Psoas muscle (tissue), 8 donors: ENCODE results near the gene TENM4. TPM values are rescaled to one million over a fixed set of nuclear protein-coding genes. Genes with fewer than 3 reads are reported as not detected.

Experiments
- ATAC-seq, 4 donors: fragments of 200-7000 bp; cut with Tn5 transposase; one replicate each; pipeline ENCODE4 v1.9.1; 2020; ENCODE audit warnings: moderate library complexity in 3 of 4, mild to moderate bottlenecking in 2 of 4
- DNase-seq, 2 donors: peaks; one replicate each; pipeline ENCODE4 v3.0.0-alpha.2; 2020
- H3K27ac ChIP-seq: fragments of 200-600 bp; one replicate; pipeline ENCODE4 v1.8.0; 2022
- H3K27me3 ChIP-seq, 3 donors: fragments of 200-600 bp in 1 of 3; one replicate each; pipeline versions ENCODE4 v1.6.1 to v1.8.0; 2013 to 2022; ENCODE audit warnings: low read length in 2 of 3, mild to moderate bottlenecking in 2 of 3, moderate library complexity in 1 of 3; ENCODE audit not compliant: insufficient read depth in 3 of 3
- H3K36me3 ChIP-seq, 2 donors: fragments of 200-600 bp in 1 of 2; one replicate each; pipeline versions ENCODE4 v1.6.1 to v1.8.0; 2013 to 2022; ENCODE audit warnings: low read depth in 1 of 2, mild to moderate bottlenecking in 1 of 2, moderate library complexity in 1 of 2; ENCODE audit not compliant: insufficient read depth in 1 of 2
- H3K4me1 ChIP-seq: fragments of 200-600 bp; one replicate; pipeline ENCODE4 v1.8.0; 2022
- H3K4me3 ChIP-seq: fragments of 200-600 bp; one replicate; pipeline ENCODE4 v1.8.0; 2022; ENCODE audit warnings: mild to moderate bottlenecking
- H3K9me3 ChIP-seq: fragments of 200-600 bp; one replicate; pipeline ENCODE4 v1.8.0; 2022
- WGBS, 3 donors: extraction: QIAGEN DNeasy Blood & Tissue Kit; methylation state at CpG; one replicate each; pipeline versions ENCODE4 v1.1.6 to v1.1.7; 2013; 5-methylcytosine and 5-hydroxymethylcytosine counted together
- intact Hi-C, 2 donors: fragments of 100-400 bp; cut with DNase I; formaldehyde crosslinking; loops; one replicate each; pipeline versions ENCODE4 v1.11.0 to v1.14.2; 2022
- polyA plus RNA-seq, 3 donors: library from polyadenylated mRNA; stranded (reverse); fragments of 200-250 nt; gene quantifications; one replicate each; pipeline ENCODE4 v1.2.3, GENCODE V29; 2013
- total RNA-seq, 4 donors: library from RNA; stranded (reverse); fragmentation: NEBNext Ultra II Directional in 2 of 4; extraction: Animal tissue kit (Norgen Biotek cat#: 25700) in 2 of 4; gene quantifications; one replicate each; pipeline versions ENCODE4 v1.2.1 to v1.2.4, GENCODE V29; 2021 to 2023
- TF ChIP-seq, protein P1 (sequence below): fragments of 200-600 bp; IDR thresholded peaks from one replicate; pipeline ENCODE4 v1.8.0; 2022; ENCODE audit warnings: antibody characterized with exemption
- donor health status: healthy with polysubstance abuse.
- donor health status: DM: no; HTN: no; CAD: no; lungs with moderate emphysema.
- donor health status: Bipolar disorder and iron deficiency.
- donor health status: healthy.
- donor health status: DM: yes; HTN: yes; CAD: no.
- donor health status: DM: no; HTN: no; CAD: no.
- donor health status: DM: no; HTN: no; CAD: no.
- donor health status: DM: yes; HTN: yes; CAD: no.

Gene TENM4
- total and polyA plus RNA-seq, 7 donors, result 0.05 to 1.7 (median 0.48) TPM

DNA sequence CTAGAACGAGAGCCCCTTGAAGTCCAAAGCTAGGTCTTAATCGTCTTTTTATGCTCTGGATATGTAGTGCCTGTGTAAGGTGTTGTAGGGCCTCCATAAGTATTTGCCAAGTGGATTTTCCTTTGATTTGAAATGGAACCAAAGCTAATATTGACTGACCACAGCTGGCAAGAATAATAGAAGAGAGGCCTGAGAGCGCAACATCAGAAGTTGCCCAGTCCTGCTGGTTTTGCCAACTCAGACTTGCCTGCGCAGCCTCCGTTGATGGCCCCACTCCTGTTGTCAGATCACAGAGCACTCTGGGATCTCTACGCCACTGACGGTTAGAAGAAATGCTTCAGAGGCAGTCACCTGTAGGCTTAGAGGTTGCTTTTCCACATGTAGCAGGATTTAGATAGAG lies 251.2 kb downstream of the TENM4 start:
- H3K4me3 ChIP-seq, result no peak overlapping the region
- H3K27ac ChIP-seq, result no peak overlapping the region
- ATAC-seq, result no peak
- TF ChIP-seq, protein P1, sequence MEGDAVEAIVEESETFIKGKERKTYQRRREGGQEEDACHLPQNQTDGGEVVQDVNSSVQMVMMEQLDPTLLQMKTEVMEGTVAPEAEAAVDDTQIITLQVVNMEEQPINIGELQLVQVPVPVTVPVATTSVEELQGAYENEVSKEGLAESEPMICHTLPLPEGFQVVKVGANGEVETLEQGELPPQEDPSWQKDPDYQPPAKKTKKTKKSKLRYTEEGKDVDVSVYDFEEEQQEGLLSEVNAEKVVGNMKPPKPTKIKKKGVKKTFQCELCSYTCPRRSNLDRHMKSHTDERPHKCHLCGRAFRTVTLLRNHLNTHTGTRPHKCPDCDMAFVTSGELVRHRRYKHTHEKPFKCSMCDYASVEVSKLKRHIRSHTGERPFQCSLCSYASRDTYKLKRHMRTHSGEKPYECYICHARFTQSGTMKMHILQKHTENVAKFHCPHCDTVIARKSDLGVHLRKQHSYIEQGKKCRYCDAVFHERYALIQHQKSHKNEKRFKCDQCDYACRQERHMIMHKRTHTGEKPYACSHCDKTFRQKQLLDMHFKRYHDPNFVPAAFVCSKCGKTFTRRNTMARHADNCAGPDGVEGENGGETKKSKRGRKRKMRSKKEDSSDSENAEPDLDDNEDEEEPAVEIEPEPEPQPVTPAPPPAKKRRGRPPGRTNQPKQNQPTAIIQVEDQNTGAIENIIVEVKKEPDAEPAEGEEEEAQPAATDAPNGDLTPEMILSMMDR, result no peak
- no peak for DNase-seq
- H3K27me3 ChIP-seq, result no peaks in the 10 kb centered on the region
- 71 to 90% (median 72%) methylated on average over 7 of the region's 7 CpGs for WGBS, 3 donors
- no peaks in the 10 kb centered on the region for H3K4me1 ChIP-seq
- intact Hi-C loops, result no loop called here
- H3K36me3 ChIP-seq, result no peaks in the 10 kb centered on the region
- H3K9me3 ChIP-seq, result no peaks in the 10 kb centered on the region

DNA sequence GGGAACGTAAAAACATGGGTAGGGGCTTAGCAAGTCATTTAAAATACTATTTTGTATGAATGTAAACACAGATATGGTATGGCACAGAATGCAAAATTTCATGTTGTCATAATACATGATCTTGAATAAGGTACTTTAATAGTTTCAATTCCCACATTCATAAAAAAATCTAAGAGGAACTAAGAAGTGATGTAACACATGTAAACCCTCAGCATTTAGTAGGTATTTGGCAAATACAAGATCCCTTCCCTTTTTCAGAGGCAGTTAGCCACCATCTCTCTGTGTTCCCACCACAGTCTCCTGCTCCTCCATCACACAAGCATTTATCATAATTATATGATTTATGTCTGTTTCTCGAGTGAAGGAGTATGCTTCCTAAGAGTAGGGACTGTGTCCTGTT lies 251.8 kb downstream of the TENM4 start:
- Histone ChIP-seq H3K4me1 (no peaks in the 10 kb centered on the region), H3K4me3 (no peak overlapping the region), H3K36me3 (no peaks in the 10 kb centered on the region), H3K27ac (no peak overlapping the region), H3K9me3 (no peaks in the 10 kb centered on the region), H3K27me3 (no peaks in the 10 kb centered on the region)
- no peak for DNase-seq
- WGBS, 3 donors, result 76 to 81% (median 79%) methylated on average over 2 of the region's 2 CpGs
- TF ChIP-seq, protein P1, result no peak
- no peak for ATAC-seq
- intact Hi-C loops, result no loop called here

DNA sequence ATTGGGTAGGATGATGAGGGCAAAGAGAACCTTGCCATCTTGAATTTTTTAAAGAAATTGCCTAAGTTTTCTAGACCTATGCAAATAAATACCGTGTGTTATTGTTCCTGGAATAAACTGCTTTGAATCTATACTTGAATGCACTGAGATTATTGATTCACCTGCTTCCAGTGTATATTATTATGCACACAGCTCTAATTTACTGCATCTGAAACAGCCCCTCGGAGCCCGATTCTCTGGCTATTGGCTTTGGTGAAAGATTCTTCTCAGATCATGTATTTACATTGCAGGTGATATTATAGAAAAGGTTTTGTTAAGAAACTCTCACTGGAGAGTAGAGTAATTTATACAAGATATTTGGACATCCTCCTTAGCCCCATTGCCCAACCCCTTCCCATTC lies 254.2 kb downstream of the TENM4 start:
- WGBS, 3 donors, result 91 to 92% (median 91%) methylated on average over 3 of the region's 3 CpGs
- no peak for ATAC-seq
- TF ChIP-seq, protein P1, result no peak

DNA sequence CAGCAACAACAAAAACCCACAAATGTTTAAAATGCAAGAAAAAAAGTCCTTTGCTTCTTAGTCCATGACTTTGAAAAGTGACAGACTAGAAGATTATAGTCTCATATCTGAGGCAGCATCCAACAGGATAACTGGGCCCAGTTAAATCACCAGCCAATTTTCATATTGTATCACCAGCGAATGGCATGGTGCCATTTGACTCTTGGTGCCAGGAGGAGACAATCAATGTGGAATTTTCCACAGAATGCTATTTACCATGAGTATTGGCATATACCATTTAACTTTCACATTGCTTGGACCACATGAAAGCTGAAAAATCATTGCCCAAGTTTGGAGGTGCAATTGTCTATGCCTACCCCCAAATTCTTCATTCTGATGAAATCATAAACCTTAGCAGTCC lies 255.5 kb downstream of the TENM4 start:
- no peaks in the 10 kb centered on the region for H3K4me1 ChIP-seq
- H3K27ac ChIP-seq, result no peak overlapping the region
- H3K36me3 ChIP-seq, result no peaks in the 10 kb centered on the region
- 27 to 56% (median 34%) methylated on average over 1 of the region's 1 CpG for WGBS, 3 donors
- H3K9me3 ChIP-seq, result no peaks in the 10 kb centered on the region
- TF ChIP-seq, protein P1, result no peak
- ATAC-seq, result no peak
- intact Hi-C loops, result no loop called here
- H3K4me3 ChIP-seq, result no peak overlapping the region
- no peaks in the 10 kb centered on the region for H3K27me3 ChIP-seq
- DNase-seq, result no peak

More for the DNA sequence above, 254.2 kb downstream of the TENM4 start:
- Histone ChIP-seq H3K4me3 (no peak overlapping the region), H3K27me3 (no peaks in the 10 kb centered on the region), H3K36me3 (no peaks in the 10 kb centered on the region), H3K4me1 (no peaks in the 10 kb centered on the region), H3K9me3 (no peaks in the 10 kb centered on the region), H3K27ac (no peak overlapping the region)
- intact Hi-C loops, result no loop called here
- DNase-seq, result no peak

DNA sequence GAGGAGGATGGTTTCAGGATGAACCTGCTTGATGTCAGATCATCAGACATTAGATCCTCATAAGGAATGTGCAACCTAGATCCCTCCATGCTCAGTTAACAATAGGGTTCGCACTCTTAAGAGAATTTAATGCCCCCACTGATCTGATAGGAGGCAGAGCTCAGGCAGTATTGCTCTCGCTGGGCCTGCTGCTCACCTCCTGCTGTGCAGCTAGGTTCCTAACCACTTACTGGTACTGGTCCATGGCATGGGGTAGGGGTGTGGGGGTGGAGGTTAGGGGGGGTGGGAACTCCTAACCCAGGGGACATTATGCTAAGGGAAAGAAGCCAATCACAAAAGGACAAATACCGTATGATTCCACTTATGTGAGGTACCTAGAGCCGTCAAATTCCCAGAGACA lies 256.5 kb downstream of the TENM4 start:
- 87 to 95% (median 94%) methylated on average over 4 of the region's 4 CpGs for WGBS, 3 donors
- H3K27me3 ChIP-seq, result no peaks in the 10 kb centered on the region
- TF ChIP-seq, protein P1, result no peak
- no peak overlapping the region for H3K27ac ChIP-seq
- H3K4me1 ChIP-seq, result no peaks in the 10 kb centered on the region
- intact Hi-C loops, result no loop called here
- no peaks in the 10 kb centered on the region for H3K9me3 ChIP-seq
- H3K4me3 ChIP-seq, result no peak overlapping the region
- no peaks in the 10 kb centered on the region for H3K36me3 ChIP-seq
- no peak for DNase-seq
- no peak for ATAC-seq
